Measurements from ENCODE around the gene AFF3.
"Not testable (repeated sequence)": the region's sequence is repeated elsewhere in the genome, so short reads cannot be mapped to it uniquely, and the experiment has no call there.

Gene AFF3

GRCh38 chr2:100106460-100106859, 35.9 kb downstream of the AFF3 start:
- no peak for DNase-seq (ENCODE audit: low read depth in 2 of 2)

GRCh38 chr2:100105678-100106054, 36.7 kb downstream of the AFF3 start:
- no peak for DNase-seq (ENCODE audit: low read depth in 2 of 2)

GRCh38 chr2:100104718-100105677, 37.4 kb downstream of the AFF3 start:
- no peak for DNase-seq (ENCODE audit: low read depth in 2 of 2)

GRCh38 chr2:100104265-100104664, 38.1 kb downstream of the AFF3 start:
- DNase-seq (ENCODE audit: low read depth in 2 of 2): not testable (repeated sequence)

GRCh38 chr2:100103527-100104252, 38.7 kb downstream of the AFF3 start:
- DNase-seq (ENCODE audit: low read depth in 2 of 2): not testable (repeated sequence)

- DNase-seq (ENCODE audit: low read depth in 2 of 2): not testable (repeated sequence)
Measured at GRCh38 chr2:100102466-100103180, 39.8 kb downstream of the AFF3 start.

GRCh38 chr2:100098855-100099254, 43.5 kb downstream of the AFF3 start:
- not testable (repeated sequence) for DNase-seq (ENCODE audit: low read depth in 2 of 2)

- DNase-seq (ENCODE audit: low read depth in 2 of 2): not testable (repeated sequence)
Measured at GRCh38 chr2:100097611-100098294, 44.6 kb downstream of the AFF3 start.

- not testable (repeated sequence) for DNase-seq (ENCODE audit: low read depth in 2 of 2)
Measured at GRCh38 chr2:100095845-100096244, 46.5 kb downstream of the AFF3 start.

GRCh38 chr2:100091807-100092206, 50.6 kb downstream of the AFF3 start:
- not testable (repeated sequence) for DNase-seq (ENCODE audit: low read depth in 2 of 2)

GRCh38 chr2:100085744-100086143, 56.6 kb downstream of the AFF3 start:
- not testable (repeated sequence) for DNase-seq (ENCODE audit: low read depth in 2 of 2)

GRCh38 chr2:100083421-100084216, 58.8 kb downstream of the AFF3 start:
- not testable (repeated sequence) for DNase-seq (ENCODE audit: low read depth in 2 of 2)

GRCh38 chr2:100082302-100082978, 60.0 kb downstream of the AFF3 start:
- not testable (repeated sequence) for DNase-seq (ENCODE audit: low read depth in 2 of 2)

- DNase-seq (ENCODE audit: low read depth in 2 of 2): no peak
Measured at GRCh38 chr2:100077935-100078334, 64.5 kb downstream of the AFF3 start.

- no peak for DNase-seq (ENCODE audit: low read depth in 2 of 2)
Measured at GRCh38 chr2:100077456-100077855, 64.9 kb downstream of the AFF3 start.

GRCh38 chr2:100075532-100075931, 66.9 kb downstream of the AFF3 start:
- DNase-seq (ENCODE audit: low read depth in 2 of 2): no peak

- DNase-seq (ENCODE audit: low read depth in 2 of 2): no peak
Measured at GRCh38 chr2:100073110-100073509, 69.3 kb downstream of the AFF3 start.

- no peak for DNase-seq (ENCODE audit: low read depth in 2 of 2)
Measured at GRCh38 chr2:100072503-100072902, 69.9 kb downstream of the AFF3 start.

GRCh38 chr2:100071335-100072043, 70.9 kb downstream of the AFF3 start:
- DNase-seq (ENCODE audit: low read depth in 2 of 2): no peak

Data from stimulated activated CD4-positive, alpha-beta T cell treated with anti-CD3 and anti-CD28 coated beads, Interleukin-4, amount 100 ng/mL, for 48 hours (primary cell).